ENCODE results near the gene SMCO4. TPM values are rescaled to one million over a fixed set of nuclear protein-coding genes. Genes with fewer than 3 reads are reported as not detected.
"Not testable (repeated sequence)": the region's sequence is repeated elsewhere in the genome, so short reads cannot be mapped to it uniquely, and the experiment has no call there.

SMCO4 gene
- total RNA-seq, 2 donors from 2014 or later: 4.6 to 27.5 TPM

GRCh38 chr11:93467054-93467453 is 76.1 kb downstream of the SMCO4 start:
- intact Hi-C loops (cut with DNase I): no loop called here

GRCh38 chr11:93464927-93465540 is 78.2 kb downstream of the SMCO4 start:
- intact Hi-C loops (cut with DNase I): no loop called here
- no peak overlapping the region for H3K27ac ChIP-seq
- no peak for DNase-seq
- H3K36me3 ChIP-seq (replicated peaks in 1 of 2; ENCODE audit: insufficient read depth in 1 of 2, low read depth in 2 of 2): no peaks in the 10 kb centered on the region
- no peaks in the 10 kb centered on the region for H3K9me3 ChIP-seq
- no peak overlapping the region for H3K4me3 ChIP-seq
- TF ChIP-seq POLR2A (IDR thresholded peaks at IDR 0.05) (no peak), CTCF (IDR thresholded peaks at IDR 0.05) (no peak)
- ATAC-seq: no peak
- peaks cover 12% of the 10 kb centered on the region for H3K4me1 ChIP-seq
- no peaks in the 10 kb centered on the region for H3K27me3 ChIP-seq
- WGBS, 2 donors: 62 to 75% methylated on average over 3 of the region's 3 CpGs

More at GRCh38 chr11:93467054-93467453, 76.1 kb downstream of the SMCO4 start:
- Histone ChIP-seq H3K4me3 (no peak overlapping the region), H3K9me3 (no peaks in the 10 kb centered on the region), H3K36me3 (replicated peaks in 1 of 2; ENCODE audit: insufficient read depth in 1 of 2, low read depth in 2 of 2) (no peaks in the 10 kb centered on the region), H3K27me3 (no peaks in the 10 kb centered on the region), H3K27ac (no peak overlapping the region), H3K4me1 (peaks cover 12% of the 10 kb centered on the region)
- 90 to 91% methylated on average over 4 of the region's 4 CpGs for WGBS, 2 donors
- TF ChIP-seq POLR2A (IDR thresholded peaks at IDR 0.05) (no peak), CTCF (IDR thresholded peaks at IDR 0.05) (no peak)
- no peak for ATAC-seq
- DNase-seq: no peak

GRCh38 chr11:93463666-93464065 is 79.5 kb downstream of the SMCO4 start:
- H3K27me3 ChIP-seq; H3K9me3 ChIP-seq; H3K4me3 ChIP-seq; ATAC-seq; H3K4me1 ChIP-seq; H3K36me3 ChIP-seq (replicated peaks in 1 of 2; ENCODE audit: insufficient read depth in 1 of 2, low read depth in 2 of 2); DNase-seq; intact Hi-C loops (cut with DNase I); H3K27ac ChIP-seq: not testable (repeated sequence)
- WGBS, 2 donors: 77 to 94% methylated on average over 4 of the region's 4 CpGs

- no peak for ATAC-seq
- intact Hi-C loops (cut with DNase I): no loop called here
These were observed 84.9 kb downstream of the SMCO4 start for GRCh38 chr11:93458286-93458685.

GRCh38 chr11:93444617-93445073 is 98.5 kb downstream of the SMCO4 start:
- no peak for TF ChIP-seq CTCF (IDR thresholded peaks at IDR 0.05)
- no peak for TF ChIP-seq POLR2A (IDR thresholded peaks at IDR 0.05)
- H3K27ac ChIP-seq: no peak overlapping the region
- DNase-seq (peak in 3 of 4 donors; percentile 2 to 53 (median 21)), ATAC-seq (peak; percentile 58)
- no peaks in the 10 kb centered on the region for H3K4me1 ChIP-seq
- H3K4me3 ChIP-seq: no peak overlapping the region
- no peaks in the 10 kb centered on the region for H3K27me3 ChIP-seq
- H3K36me3 ChIP-seq (replicated peaks in 1 of 2; ENCODE audit: insufficient read depth in 1 of 2, low read depth in 2 of 2): no peaks in the 10 kb centered on the region
- 66 to 80% methylated on average over 7 to 8 of the region's 8 CpGs for WGBS, 2 donors
- no peaks in the 10 kb centered on the region for H3K9me3 ChIP-seq
- intact Hi-C loops (cut with DNase I): no loop called here

More at GRCh38 chr11:93458286-93458685, 84.9 kb downstream of the SMCO4 start:
- Histone ChIP-seq H3K27me3 (no peaks in the 10 kb centered on the region), H3K4me1 (no peaks in the 10 kb centered on the region), H3K9me3 (no peaks in the 10 kb centered on the region), H3K4me3 (no peak overlapping the region), H3K36me3 (replicated peaks in 1 of 2; ENCODE audit: insufficient read depth in 1 of 2, low read depth in 2 of 2) (no peaks in the 10 kb centered on the region), H3K27ac (no peak overlapping the region)
- 91 to 100% methylated on average over 1 to 9 of the region's 9 CpGs for WGBS, 2 donors
- DNase-seq: no peak
- TF ChIP-seq POLR2A (IDR thresholded peaks at IDR 0.05) (no peak), CTCF (IDR thresholded peaks at IDR 0.05) (no peak)

GRCh38 chr11:93443232-93443631 is 100.0 kb downstream of the SMCO4 start:
- H3K27me3 ChIP-seq; H3K27ac ChIP-seq; H3K4me1 ChIP-seq; H3K9me3 ChIP-seq; intact Hi-C loops (cut with DNase I); ATAC-seq; H3K36me3 ChIP-seq (replicated peaks in 1 of 2; ENCODE audit: insufficient read depth in 1 of 2, low read depth in 2 of 2); DNase-seq; H3K4me3 ChIP-seq: not testable (repeated sequence)
- WGBS, 2 donors: 87 to 94% methylated on average over 2 of the region's 2 CpGs

All from body of pancreas (tissue), 4 donors.